ENCODE results near the gene PPP1R7. TPM values are rescaled to one million over a fixed set of nuclear protein-coding genes. Genes with fewer than 3 reads are reported as not detected.

PPP1R7 gene
- total RNA-seq, 3 donors from 2014 or later (not counting 1 experiment from before 2014, with no cell fraction given): 57.8 to 66.3 (median 60.4) TPM

DNA sequence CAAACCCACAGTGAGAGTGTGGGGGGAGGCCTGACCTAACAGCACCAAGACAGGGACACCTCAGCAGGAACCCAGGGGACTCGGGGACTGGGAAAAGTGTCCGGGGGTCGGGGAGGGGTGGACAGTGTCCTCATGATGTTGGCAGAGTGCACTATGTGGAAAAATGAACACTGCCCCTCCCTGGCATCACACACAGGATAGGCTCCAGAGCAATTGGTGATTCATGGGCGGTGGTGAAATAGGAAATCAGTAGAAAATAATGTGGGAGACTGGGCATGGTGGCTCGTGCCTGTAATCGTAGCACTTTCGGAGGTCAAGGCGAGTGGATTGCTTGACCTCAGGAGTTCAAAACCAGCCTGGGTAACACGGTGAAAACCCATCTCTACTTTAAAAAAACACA, 34.6 kb downstream of the PPP1R7 start:
- no peaks in the 10 kb centered on the region for H3K4me1 ChIP-seq (ENCODE audit: control insufficient read depth, insufficient read depth, low read length)
- 77% methylated on average over 9 of the region's 9 CpGs for WGBS (ENCODE audit: insufficient coverage)
- Mint-ChIP-seq H3K4me3 (no peak overlapping the region), H3K36me3 (no peaks in the 10 kb centered on the region), H3K9me3 (no peaks in the 10 kb centered on the region), H3K27ac (no peak overlapping the region), H3K27me3 (ENCODE audit: low read depth in 2 of 2) (no peaks in the 10 kb centered on the region), H3K4me1 (no peaks in the 10 kb centered on the region)
- no peaks in the 10 kb centered on the region for H3K27me3 ChIP-seq (ENCODE audit: control insufficient read depth, insufficient read depth, low read length)
- intact Hi-C loops (cut with micrococcal nuclease): no loop called here
- peaks cover 3% of the 10 kb centered on the region for H3K36me3 ChIP-seq (ENCODE audit: control insufficient read depth, insufficient read depth, low read length)
- ATAC-seq (no peak), DNase-seq (no peak)
- no peaks in the 10 kb centered on the region for H3K9me3 ChIP-seq (ENCODE audit: control insufficient read depth, insufficient read depth, low read length)
- H3K27ac ChIP-seq (ENCODE audit: low read length): no peak overlapping the region
- TF ChIP-seq, protein P1, sequence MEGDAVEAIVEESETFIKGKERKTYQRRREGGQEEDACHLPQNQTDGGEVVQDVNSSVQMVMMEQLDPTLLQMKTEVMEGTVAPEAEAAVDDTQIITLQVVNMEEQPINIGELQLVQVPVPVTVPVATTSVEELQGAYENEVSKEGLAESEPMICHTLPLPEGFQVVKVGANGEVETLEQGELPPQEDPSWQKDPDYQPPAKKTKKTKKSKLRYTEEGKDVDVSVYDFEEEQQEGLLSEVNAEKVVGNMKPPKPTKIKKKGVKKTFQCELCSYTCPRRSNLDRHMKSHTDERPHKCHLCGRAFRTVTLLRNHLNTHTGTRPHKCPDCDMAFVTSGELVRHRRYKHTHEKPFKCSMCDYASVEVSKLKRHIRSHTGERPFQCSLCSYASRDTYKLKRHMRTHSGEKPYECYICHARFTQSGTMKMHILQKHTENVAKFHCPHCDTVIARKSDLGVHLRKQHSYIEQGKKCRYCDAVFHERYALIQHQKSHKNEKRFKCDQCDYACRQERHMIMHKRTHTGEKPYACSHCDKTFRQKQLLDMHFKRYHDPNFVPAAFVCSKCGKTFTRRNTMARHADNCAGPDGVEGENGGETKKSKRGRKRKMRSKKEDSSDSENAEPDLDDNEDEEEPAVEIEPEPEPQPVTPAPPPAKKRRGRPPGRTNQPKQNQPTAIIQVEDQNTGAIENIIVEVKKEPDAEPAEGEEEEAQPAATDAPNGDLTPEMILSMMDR (IDR thresholded peaks at IDR 0.05): no peak
- H3K4me3 ChIP-seq (ENCODE audit: low read length): no peak overlapping the region

DNA sequence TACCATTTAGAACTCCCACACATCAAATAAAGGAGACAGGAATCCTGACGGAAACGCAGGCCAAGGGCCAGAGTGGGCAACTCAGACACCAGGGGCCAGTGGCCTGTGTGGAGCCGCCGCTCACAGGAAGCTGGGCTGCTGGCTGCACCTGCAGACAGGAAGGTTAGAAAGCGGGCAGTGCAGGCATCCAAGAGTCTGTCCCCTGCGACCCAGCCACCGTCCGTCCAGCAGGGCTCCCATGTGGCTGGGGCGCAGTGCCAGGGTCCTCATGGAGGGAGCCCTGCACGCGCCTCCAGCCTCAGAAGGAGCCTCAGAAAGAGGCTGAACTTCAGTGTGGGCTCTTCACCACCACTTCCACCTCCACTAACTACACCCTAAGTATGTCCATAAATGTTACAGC, 35.7 kb downstream of the PPP1R7 start:
- Histone ChIP-seq H3K36me3 (ENCODE audit: control insufficient read depth, insufficient read depth, low read length) (peaks cover 2% of the 10 kb centered on the region), H3K9me3 (ENCODE audit: control insufficient read depth, insufficient read depth, low read length) (no peaks in the 10 kb centered on the region), H3K4me3 (ENCODE audit: low read length) (no peak overlapping the region), H3K4me1 (ENCODE audit: control insufficient read depth, insufficient read depth, low read length) (no peaks in the 10 kb centered on the region), H3K27me3 (ENCODE audit: control insufficient read depth, insufficient read depth, low read length) (no peaks in the 10 kb centered on the region), H3K27ac (ENCODE audit: low read length) (no peak overlapping the region)
- TF ChIP-seq, protein P1 (IDR thresholded peaks at IDR 0.05): no peak
- no peaks in the 10 kb centered on the region for H3K9me3 Mint-ChIP-seq
- WGBS (ENCODE audit: insufficient coverage): 97% methylated on average over 11 of the region's 11 CpGs
- intact Hi-C loops (cut with micrococcal nuclease): no loop called here
- DNase-seq (no peak), ATAC-seq (no peak)
- no peak overlapping the region for H3K4me3 Mint-ChIP-seq
- H3K36me3 Mint-ChIP-seq: no peaks in the 10 kb centered on the region
- no peaks in the 10 kb centered on the region for H3K27me3 Mint-ChIP-seq (ENCODE audit: low read depth in 2 of 2)
- H3K4me1 Mint-ChIP-seq: no peaks in the 10 kb centered on the region
- H3K27ac Mint-ChIP-seq: no peak overlapping the region

DNA sequence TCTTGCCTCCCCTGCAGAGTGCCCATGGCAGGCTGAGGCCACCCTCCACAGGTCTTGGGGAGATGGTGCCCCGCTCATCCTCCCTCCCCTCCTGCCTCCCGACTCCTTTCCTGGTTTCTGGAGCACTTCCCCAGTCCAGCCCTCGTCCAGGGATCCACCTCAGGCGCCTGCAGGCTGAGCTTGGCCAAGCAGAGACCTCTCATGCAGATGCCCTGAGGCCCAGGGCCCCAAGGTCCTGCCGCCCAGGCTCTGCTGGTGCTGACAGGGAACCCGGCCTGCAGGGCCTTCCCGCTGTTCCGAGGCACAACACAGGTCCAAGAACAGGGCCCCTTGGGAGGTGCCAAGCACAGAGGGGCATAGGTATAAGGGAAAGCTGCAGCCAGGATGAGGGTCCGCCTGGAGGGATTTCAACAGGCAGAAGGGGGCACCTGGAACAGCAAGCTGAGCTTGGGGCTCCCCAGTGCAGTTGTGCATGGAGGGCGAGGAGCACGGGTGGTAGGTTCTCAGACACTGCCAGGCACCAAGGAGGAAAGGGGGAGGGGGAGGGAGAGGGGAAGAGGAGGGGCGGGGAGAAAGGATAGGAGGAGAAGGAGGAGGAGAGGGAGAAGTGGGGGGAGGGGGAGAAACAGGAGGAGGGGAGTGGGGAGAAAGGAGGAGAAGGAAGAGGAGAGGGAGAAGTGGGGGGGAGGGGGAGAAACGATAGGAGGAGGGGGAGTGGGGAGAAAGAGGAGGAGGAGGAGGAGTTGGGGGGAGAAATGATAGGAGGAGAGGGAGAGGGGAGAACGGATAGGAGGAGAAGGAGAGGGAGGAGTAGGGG, 37.0 kb downstream of the PPP1R7 start:
- intact Hi-C loops (cut with micrococcal nuclease): no loop called here
- DNase-seq: no peak
- Mint-ChIP-seq H3K9me3 (no peaks in the 10 kb centered on the region), H3K4me1 (no peaks in the 10 kb centered on the region), H3K4me3 (no peak overlapping the region), H3K36me3 (no peaks in the 10 kb centered on the region), H3K27me3 (ENCODE audit: low read depth in 2 of 2) (no peaks in the 10 kb centered on the region), H3K27ac (no peak overlapping the region)
- TF ChIP-seq, protein P1 (IDR thresholded peaks at IDR 0.05): no peak
- WGBS (ENCODE audit: insufficient coverage): 68% methylated on average over 14 of the region's 14 CpGs
- Histone ChIP-seq H3K36me3 (ENCODE audit: control insufficient read depth, insufficient read depth, low read length) (peaks cover 2% of the 10 kb centered on the region), H3K4me3 (ENCODE audit: low read length) (no peak overlapping the region), H3K9me3 (ENCODE audit: control insufficient read depth, insufficient read depth, low read length) (no peaks in the 10 kb centered on the region), H3K4me1 (ENCODE audit: control insufficient read depth, insufficient read depth, low read length) (no peaks in the 10 kb centered on the region), H3K27me3 (ENCODE audit: control insufficient read depth, insufficient read depth, low read length) (no peaks in the 10 kb centered on the region), H3K27ac (ENCODE audit: low read length) (no peak overlapping the region)
- no peak for ATAC-seq

DNA sequence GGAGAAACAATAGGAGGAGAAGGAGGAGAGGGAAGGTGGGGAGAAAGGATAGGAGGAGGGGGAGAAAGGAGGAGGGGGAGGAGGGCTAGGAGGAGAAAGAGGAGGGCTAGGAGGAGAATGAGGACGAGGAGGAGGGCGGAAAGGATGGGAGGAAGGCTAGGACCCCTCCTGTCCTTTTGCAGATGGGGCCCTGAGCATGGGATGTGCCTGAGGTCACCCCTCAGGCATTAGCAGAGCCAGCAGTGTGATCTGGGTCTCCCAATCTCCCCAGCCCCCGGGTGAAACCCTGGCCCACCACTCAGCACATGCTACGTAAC, 37.6 kb downstream of the PPP1R7 start:
- TF ChIP-seq, protein P1 (IDR thresholded peaks at IDR 0.05): no peak
- Mint-ChIP-seq H3K36me3 (no peaks in the 10 kb centered on the region), H3K9me3 (no peaks in the 10 kb centered on the region), H3K4me3 (no peak overlapping the region), H3K27me3 (ENCODE audit: low read depth in 2 of 2) (no peaks in the 10 kb centered on the region), H3K4me1 (no peaks in the 10 kb centered on the region), H3K27ac (no peak overlapping the region)
- no peaks in the 10 kb centered on the region for H3K4me1 ChIP-seq (ENCODE audit: control insufficient read depth, insufficient read depth, low read length)
- no peak overlapping the region for H3K27ac ChIP-seq (ENCODE audit: low read length)
- no peaks in the 10 kb centered on the region for H3K27me3 ChIP-seq (ENCODE audit: control insufficient read depth, insufficient read depth, low read length)
- ATAC-seq (no peak), DNase-seq (no peak)
- H3K4me3 ChIP-seq (ENCODE audit: low read length): no peak overlapping the region
- no peaks in the 10 kb centered on the region for H3K9me3 ChIP-seq (ENCODE audit: control insufficient read depth, insufficient read depth, low read length)
- H3K36me3 ChIP-seq (ENCODE audit: control insufficient read depth, insufficient read depth, low read length): peaks cover 2% of the 10 kb centered on the region
- intact Hi-C loops (cut with micrococcal nuclease): no loop called here
- 83% methylated on average over 4 of the region's 4 CpGs for WGBS (ENCODE audit: insufficient coverage)
